GM18498 (cell line): ENCODE measurements around the gene HCN4.

Source experiments
- ATAC-seq: cut with Tn5 transposase; IDR thresholded peaks from one replicate; pipeline ENCODE4 v1.9.1; 2021; ENCODE audit warnings: mild to moderate bottlenecking, moderate library complexity; ENCODE audit not compliant: unreplicated experiment

HCN4 gene

GRCh38 chr15:73298522-73299245 lies 70.1 kb downstream of the HCN4 start:
- no peak for ATAC-seq

- no peak for ATAC-seq
These were observed 72.0 kb downstream of the HCN4 start for GRCh38 chr15:73296609-73297353.

- no peak for ATAC-seq
These were observed 73.0 kb downstream of the HCN4 start for GRCh38 chr15:73295630-73296286.

GRCh38 chr15:73293773-73294172 lies 75.0 kb downstream of the HCN4 start:
- ATAC-seq, result no peak

- ATAC-seq, result no peak
These were observed 77.3 kb downstream of the HCN4 start for GRCh38 chr15:73291441-73291840.

- ATAC-seq, result no peak
These were observed 81.7 kb downstream of the HCN4 start for GRCh38 chr15:73287019-73287418.

- no peak for ATAC-seq
These were observed 82.4 kb downstream of the HCN4 start for GRCh38 chr15:73286311-73286710.

GRCh38 chr15:73284090-73284716 lies 84.6 kb downstream of the HCN4 start:
- no peak for ATAC-seq

- ATAC-seq, result no peak
These were observed 85.3 kb downstream of the HCN4 start for GRCh38 chr15:73283366-73283962.

- no peak for ATAC-seq
These were observed 86.0 kb downstream of the HCN4 start for GRCh38 chr15:73282567-73283365.

- ATAC-seq, result no peak
These were observed 92.9 kb downstream of the HCN4 start for GRCh38 chr15:73275862-73276261.

- ATAC-seq, result peak; percentile 48
These were observed 95.4 kb downstream of the HCN4 start for GRCh38 chr15:73273181-73274002.

- no peak for ATAC-seq
These were observed 98.2 kb downstream of the HCN4 start for GRCh38 chr15:73270366-73271097.
